Stimulated activated CD4-positive, alpha-beta T cell treated with anti-CD3 and anti-CD28 coated beads, TNF-alpha, amount 100 ng/mL, for 24 hours (primary cell): ENCODE measurements around the gene DFFB.

Experiments used
- DNase-seq, 3 experiments: peaks; one replicate each; pipeline ENCODE4 v3.0.0-alpha.2; 2020; ENCODE audit warnings: low read depth in 3 of 3

DFFB gene

DNA sequence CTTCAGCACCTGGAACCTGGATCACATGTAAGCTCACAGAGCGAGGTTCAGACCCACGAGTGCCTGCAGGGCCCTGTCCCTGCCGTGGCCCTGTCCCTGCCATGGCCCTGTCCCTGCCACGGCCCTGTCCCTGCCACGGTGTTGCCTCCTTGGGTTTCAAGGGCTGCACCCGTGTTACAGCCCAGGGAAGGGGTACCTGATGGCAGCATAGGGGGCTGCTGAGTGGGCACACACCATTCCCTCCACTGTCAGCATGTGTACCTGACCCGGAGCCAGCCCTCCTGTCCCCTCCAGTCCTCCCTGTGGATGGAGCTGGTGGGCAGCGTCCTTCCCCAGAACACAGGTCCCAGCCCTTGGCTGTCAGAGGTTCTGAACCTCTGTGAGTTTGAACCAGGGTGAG lies 15.3 kb downstream of the DFFB start:
- DNase-seq = no peak

DNA sequence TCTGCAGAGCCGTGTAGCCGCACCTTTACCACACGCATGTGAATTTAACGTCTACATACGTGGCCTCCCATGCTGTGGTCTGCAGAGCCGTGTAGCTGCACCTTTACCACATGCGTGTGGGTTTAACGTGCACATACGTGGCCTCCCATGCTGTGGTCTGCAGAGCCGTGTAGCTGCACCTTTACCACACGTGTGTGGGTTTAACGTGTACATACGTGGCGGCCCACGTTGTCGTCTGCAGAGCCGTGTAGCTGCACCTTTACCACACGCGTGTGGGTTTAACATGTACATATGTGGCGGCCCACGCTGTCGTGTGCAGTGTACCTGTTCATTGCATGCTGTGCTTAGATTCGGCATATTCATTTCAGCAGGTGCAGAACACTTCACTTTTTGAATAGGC lies 17.5 kb downstream of the DFFB start:
- no peak for DNase-seq

DNA sequence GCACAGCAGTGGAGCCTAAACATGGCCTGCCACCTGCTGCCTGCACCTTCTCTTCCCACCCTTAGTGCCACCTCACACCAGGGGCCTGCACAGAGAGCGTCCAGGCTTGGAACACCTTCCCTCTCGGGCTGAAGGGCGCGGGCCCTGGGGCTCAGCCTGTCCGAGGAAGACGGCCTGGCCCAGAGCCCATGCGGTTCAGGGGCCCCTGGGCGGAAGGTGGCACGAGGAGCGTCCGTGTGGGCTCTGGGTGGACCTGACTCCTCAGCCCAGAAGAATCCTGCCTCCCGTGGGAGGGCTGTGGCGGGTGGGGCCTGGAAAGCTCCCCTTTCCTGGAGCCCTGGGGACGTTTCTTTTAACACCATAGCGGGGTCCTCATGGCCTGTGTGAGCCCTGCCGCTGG lies 19.4 kb downstream of the DFFB start:
- no peak for DNase-seq

DNA sequence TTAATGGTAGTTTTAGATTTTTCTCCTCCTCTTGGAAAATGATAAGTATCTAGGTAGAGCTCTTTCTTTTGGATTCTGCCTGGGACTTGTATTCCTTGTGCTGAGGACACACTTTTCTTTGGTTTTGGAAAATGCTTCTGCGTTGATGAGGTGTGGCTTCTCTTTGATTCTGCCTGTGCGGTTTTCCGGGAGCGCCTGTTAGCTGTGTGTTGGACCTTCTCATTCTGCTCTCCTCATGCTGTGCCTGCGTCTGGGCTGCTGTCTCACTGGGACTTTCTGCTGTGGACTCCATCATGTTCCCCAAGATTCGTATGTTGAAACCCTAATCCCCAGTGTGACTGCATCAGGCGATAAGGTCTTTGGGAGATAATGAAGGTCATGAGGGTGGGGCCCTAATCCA lies 21.8 kb downstream of the DFFB start:
- no peak for DNase-seq

DNA sequence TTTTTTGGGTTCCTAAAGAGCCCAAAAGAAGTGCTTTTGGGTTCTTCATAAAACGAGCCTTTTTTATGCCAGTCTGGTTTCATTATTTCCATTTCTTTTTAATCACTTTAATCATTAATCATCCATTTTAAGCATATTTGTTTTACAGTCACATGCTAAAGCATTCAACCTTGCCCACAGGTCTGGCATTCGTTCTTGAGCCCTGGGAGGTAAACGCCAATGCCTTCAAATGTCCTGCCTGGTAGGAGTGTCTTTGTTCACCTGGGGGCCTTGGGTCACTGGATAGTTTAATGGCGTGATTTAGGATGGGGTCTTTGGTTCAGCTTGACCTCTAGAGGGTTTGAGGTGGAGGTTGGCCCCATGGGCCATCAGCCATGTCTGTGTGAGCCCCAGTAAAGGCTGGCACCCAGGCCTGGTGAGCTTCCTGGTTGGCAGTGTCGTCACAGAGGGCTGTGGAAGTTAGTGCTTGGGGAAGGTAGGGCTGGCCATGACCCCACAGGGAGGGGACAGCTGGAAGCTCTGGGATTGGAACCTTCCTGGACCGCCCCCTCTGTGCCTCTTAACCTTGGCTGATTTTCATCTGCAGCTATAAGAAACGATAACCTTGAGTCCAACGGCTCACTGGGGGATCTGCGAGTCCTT lies 22.6 kb downstream of the DFFB start:
- no peak for DNase-seq

DNA sequence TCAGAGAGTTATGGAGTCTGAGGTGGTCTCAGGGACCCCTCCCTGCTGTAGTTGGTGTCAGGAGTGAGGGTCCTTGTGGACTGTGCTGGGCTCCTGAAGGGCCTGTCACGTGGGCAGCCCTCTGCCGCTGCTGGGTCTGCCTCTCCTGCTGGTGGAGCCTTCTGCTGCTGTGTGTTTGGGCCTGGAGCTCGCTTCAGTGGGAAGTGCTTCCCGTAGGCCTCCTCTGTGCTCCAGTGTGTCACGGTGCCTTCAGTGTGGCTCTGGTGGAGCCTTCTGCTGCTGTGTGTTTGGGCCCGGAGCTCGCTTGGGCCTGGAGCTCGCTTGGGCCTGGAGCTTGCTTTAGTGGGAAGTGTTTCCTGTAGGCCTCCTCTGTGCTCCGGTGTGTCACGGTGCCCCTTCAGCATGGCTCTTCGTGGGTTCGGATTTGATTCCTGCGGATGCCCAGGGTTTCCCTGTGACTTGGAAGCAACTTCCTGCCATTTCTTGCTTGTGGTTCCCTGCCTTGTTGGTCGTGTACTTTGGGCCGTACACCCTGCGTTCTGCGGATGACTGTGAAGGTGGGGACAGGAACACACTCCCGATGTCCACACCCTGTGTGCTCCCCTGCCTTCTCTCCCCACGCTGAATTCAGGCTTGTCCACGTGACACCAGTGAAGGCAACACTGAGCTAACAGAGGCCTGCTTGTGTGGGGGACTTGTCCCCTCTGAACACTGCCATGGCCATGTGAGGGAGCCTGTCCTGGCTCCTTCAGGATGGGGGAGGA lies 23.3 kb downstream of the DFFB start:
- no peak for DNase-seq

DNA sequence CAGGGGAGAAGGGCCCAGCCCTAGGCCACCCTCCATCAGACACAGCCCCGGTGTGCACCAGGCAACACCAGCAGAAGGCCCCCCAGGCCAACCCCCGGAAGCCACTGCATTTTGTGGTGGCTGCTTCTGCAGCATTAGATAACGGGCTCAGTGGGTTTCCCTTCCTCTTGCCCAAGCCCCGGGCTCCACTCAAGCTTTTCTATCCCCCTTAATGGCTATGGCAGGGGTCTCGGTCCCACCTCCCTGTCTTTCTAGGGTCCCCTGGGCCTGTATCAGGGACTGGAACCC lies 23.9 kb downstream of the DFFB start:
- no peak for DNase-seq

DNA sequence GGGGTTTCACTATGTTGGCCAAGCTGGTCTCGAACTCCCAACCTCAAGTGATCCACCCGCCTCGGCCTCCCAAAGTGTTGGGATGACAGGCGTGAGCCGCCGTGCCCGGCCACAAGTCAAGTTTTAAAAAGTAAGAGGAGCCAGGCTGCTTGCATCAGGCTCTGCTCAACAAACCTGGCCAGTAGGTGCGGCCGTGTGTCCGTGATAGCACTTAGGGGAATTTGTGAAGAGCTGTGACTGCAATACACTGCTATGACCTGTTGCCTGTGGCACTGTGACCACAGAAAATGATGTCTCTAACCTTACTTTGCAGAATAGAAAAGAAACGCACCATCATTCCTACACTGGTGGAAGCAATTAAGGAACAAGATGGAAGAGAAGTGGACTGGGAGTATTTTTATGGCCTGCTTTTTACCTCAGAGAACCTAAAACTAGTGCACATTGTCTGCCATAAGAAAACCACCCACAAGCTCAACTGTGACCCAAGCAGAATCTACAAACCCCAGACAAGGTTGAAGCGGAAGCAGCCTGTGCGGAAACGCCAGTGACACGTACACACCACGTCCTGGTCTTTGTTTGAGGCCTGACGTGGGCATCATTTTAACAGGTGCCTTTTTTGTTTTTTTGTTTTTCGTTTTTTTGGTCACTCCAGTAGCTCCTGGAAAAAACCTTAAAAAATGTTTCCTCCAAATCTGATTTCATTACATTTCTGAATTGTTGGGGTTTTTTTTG lies 26.1 kb downstream of the DFFB start:
- no peak for DNase-seq

DNA sequence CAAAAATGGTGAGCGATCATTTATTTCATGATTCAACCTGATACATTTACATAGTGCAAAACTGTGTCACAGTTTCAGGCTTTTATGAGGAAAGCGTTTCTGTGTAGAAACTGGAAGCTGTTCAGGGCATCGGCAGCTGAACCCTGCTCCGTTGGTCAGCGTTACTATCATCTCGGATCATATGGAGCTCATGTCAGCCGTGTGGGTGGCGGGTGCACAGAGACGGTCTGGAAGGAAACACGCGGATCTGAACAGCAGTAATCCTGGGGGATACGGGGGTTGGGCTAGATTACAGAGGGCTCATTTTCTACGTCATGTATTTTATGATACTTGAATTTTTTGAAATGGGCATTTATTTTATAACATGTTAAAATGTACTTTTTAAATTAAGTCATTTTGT lies 27.7 kb downstream of the DFFB start:
- no peak for DNase-seq

DNA sequence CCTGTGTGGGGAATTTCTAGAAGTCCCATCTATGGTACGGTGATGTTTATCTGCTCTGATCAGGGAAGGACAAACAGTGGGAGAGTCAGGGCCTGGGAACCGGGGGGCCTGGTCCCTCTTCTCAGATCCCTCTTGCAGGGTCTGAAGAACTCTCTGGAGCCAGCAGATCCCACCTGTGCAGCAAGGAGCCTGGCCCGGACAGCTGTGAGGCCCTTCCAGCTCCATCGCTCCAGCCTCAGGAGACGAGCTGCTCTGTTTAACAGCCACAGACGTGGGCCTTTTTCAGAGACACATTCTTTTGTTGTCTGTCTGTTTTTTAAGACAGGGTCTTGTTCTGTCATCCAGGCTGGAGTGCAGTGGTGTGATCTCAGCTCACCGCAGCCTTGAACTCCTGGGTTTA lies 28.3 kb downstream of the DFFB start:
- no peak for DNase-seq

DNA sequence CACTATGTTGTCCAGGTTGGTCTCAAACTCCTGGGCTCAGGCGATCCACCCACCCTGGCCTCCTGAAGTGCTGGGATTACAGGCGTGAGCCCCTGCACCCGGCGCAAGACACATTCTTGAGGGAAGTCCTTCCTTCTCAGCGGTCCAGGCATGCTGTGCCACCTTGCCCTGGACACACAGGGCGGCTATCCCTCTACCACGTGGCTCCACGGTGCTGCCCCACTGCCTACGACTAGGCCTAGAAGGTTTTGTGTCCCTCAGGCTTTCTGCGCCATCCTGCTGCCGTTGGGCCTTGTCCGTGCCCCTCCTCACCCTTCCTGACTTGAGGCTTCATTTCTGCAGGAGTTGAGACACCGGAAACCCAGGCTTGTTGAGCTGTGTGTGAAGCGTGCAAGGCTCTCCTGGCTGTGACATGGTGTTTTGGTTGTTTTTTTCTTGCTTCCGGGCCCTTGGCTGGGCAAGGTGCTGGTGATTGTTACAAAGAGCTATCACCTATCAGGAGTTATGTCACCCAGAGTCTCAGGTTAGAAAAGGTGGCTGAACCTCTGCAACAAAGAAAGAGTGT lies 28.9 kb downstream of the DFFB start:
- DNase-seq = no peak

DNA sequence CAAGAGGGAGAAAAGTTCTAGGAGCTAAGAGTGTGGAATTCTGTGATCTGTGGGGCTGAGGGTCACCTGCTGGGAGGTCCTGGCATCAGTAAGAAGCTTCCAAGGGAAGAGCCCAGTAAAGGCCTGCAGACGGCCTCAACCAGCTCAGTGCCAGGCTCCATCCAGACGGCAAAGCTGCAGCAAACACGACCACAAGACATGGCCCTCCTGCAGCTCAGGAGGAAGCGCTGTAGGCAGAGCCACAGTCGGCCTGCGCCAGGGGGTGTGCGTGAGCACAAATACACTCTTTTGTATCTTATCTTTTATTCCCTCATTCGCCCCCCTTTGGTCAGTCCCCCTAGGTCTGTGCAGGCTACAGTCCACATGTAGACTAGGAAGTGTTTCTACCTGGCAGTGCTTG lies 29.4 kb downstream of the DFFB start:
- no peak for DNase-seq

DNA sequence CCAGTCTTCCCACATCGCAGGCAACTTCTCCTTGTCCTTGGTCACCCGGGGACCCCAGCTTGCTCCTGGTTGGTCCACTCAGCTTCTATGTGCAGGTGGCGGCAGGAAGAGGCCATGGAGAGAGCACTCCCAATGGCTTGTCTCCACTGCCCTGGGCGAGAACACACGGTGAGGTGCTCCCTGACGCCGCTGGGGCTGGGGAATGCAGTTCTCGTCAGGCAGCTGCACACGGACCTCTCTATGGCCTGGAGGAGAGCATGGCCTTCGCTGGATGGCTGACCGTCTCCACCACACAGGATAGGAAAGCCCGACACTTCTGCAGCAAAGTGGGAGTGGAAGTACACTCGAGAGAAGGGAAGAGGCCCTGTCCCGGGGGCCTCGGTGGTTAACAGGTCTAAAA lies 31.0 kb downstream of the DFFB start:
- no peak for DNase-seq

DNA sequence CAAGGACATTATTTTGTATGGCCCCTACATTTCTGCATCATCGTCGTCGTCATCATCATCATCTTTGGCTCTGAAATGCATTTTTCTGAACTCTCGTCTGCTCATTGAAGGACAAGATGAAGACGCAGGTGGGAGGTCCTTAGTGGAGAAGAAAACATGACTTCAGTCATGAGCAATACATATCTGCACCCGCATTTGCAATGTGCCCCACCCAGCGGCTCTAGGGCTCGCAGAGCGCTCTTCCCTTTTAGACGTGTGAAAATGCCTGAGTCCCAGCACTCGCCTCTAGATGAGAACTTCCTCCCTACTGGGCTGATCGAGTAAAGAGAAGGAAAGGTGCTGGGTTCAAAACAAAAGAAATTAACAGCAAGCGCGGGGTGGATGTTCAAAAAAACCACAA lies 32.7 kb downstream of the DFFB start:
- DNase-seq = no peak

DNA sequence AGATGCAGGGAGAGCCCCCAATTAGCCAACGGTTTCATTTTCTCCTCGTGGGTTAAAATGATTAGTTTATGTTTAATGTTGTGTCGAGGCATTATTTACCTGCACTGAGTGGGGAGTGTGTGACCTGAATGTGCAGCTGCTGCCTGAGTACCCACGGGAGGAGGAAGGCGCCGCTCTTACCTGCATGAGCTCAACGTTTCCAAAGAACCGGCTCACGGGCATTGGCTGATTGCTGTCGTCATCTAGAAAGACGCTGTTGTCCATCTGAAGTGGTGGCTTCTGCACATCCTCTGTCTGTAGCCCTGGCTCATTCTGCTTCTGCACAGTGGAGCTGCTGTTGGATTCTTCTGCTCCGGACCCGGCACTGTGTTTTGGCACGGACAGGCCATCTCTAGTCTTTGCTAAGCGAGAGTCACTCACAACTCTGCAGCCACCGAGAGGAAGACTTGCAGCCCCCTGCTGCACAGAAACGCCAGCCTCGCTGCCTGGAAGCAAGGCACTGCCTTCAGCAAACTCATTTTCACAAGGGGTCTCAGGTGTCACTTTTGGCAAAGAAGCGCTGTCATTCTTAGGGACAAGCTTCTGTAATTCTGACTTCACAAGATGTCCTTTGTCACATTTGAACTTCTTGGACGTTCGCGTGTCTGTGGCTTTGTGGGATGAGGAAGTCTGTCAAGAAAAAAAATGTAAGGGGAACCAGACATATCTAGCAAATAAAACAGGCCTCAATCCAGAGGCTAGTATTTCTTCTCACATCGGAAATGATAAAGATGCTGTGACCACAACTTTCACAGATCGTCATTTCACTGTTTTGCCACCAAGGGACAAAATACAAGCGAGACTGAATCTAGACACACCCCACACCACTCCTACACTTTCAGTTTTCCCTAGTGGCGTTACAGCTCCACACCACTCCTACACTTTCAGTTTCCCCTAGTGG lies 33.4 kb downstream of the DFFB start:
- DNase-seq = no peak

DNA sequence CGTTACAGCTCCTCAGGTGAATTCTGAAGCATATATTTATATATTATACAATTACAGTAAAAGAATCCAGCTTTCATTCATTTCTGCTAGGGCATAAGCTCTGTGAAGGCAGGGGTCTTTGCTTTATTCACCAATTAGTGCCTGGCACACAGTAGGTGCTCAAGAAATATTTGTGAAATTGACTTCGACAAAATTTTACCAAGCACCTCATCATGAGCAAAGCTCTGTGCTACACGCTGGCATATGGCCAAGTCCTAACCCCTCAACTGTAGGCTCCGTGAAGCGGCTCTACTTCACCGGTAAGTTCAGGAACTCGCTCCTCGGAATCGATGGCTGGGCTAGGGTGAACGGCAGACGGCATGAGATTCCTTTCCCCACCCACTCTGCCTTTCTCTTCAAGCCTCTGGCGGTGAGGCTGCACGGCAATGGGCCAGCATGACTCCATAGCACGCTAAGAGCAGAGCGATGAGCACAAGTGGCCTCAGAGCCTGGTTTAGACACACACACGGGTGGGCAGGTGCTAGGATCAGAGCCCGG lies 34.1 kb downstream of the DFFB start:
- no peak for DNase-seq

DNA sequence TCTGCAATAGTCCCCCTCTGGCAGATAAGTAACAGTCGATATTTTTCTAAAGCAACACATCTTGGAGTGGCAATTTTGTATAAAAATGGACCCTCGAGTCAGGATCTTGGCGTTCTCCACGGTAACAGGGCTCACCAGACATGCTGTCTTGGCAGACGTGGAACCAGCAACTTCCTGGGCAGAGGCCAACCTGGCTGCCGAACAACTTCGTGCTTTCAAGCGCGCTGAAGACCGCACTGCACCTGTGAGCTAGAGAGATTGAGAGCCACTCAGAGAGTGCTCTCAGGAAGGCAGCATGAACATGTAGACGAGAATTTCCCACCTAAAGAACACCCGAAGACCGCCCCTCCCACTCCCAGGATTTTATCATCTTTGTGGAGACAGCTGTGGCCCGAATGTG lies 35.5 kb downstream of the DFFB start:
- DNase-seq = no peak

DNA sequence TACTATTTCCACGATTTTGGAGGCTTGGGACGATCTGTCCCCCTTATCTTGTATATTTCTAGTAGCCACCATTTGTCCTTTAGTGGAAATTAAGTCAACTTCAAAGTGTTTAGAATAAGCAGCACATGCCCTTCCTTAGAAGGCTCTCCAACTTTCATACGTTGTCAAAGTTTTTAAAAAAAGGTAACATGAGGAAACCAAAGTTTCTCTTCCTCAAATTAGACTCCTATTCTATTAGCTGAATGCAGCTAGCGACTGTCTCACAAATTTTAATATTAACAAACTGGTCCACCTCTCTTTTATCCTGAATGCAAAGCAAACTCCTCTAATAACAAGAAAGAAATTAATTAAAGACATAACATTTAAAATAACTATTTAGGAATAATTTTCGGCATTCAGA lies 35.9 kb downstream of the DFFB start:
- no peak for DNase-seq

DNA sequence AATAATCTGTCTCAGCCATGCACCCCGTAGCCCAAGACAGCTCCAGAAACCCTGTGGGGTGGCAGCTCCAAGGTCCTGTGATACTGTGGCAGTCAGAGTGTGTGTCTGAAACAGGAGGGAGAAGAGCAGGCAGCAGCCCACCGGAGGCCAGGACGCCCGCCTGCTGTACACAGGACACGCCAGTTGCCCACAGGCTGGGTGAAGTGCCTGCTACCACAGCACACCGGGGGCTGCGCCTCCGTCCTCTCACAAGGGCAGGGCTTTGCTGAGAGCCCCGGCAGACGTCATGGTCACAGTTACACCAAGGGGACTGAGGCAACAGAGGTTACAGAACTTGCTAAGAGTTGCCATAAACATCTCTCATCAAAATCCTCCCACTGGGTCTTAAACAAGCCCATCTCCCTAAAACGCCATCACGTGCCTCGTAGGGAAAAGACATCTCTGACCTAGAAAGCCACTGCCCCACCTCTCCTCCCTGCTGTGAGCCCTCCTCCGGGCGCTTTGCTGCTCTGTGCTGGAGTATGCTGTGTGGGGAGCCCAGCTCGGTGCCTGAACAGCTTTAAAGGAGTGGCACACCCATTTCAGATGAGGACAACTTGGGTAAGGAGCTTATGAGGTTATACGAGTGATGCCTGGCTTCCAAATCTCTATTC lies 37.5 kb downstream of the DFFB start:
- DNase-seq = no peak

DNA sequence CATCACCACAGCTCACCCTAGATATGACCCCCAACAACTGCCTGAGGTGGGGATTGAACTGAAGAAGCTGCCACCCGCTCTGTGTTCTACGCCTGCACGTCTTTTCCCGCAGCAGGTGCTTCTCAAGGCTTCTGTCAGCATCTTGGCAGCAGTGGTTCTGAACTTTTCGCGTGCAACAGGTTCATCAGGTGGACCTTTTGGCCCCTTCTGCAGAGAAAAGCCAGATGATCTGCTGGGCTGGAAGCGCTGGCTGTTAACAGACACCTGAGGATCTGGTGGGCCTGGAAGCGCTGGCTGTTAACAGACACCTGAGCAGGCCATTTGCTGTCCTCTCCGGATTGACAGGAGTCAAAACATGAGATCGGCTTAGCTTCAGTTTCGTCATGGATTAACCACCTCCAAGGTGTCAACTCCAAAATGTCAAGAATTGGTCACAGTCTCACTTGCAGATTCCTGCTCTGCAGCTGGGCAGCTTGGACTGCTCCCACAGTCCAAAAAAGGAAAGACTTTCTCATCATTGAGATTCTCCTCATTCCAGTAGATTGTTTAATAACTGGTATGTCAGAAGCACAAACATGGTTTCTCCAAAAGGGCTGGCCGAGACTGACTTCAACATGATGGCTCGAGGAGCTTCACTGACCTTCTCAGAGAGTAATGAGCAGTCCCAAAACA lies 38.1 kb downstream of the DFFB start:
- no peak for DNase-seq

DNA sequence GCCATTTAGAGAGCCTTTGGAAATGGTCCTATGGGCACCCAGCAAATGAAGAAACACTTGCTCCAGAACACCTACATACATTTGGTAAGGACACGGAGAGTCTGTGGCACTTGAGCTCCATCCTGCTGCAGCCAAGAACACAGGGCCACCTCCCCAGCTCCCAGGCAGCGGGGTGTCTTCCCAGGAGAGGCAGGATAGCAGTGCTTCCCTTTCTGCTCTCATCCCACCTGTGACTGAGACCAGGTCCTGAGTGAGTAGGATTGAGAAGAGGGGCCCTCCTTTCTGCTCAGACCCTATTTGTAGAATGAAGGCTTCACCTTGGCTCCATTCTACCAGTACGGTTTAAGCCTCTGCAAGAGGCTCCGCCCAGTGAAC lies 38.7 kb downstream of the DFFB start:
- no peak for DNase-seq
